SK-N-SH treated with all-trans-retinoic acid at 6 μM for 48 hours (cell line): ENCODE results near the gene B3GAT1.

Experiments
- ATAC-seq: fragments of 200-7000 bp; cut with Tn5 transposase; 3 replicates; pipeline ENCODE4 v1.9.1; 2020; ENCODE audit warnings: mild to moderate bottlenecking, moderate library complexity
- ARNTL ChIP-seq: fragments of 450-650 bp; formaldehyde crosslinking; IDR thresholded peaks from 2 replicates; pipeline ENCODE4 v1.5.0; 2020; ENCODE audit warnings: low read depth, mild to moderate bottlenecking, moderate library complexity, borderline replicate concordance
- BACH2 ChIP-seq: fragments of 250-450 bp; sonication (Bioruptor Pico); IDR thresholded peaks from 2 replicates; pipeline ENCODE4 v1.9.0; 2021; ENCODE audit warnings: mild to moderate bottlenecking, borderline replicate concordance
- CREB5 ChIP-seq: fragments of 250-450 bp; sonication (Bioruptor Pico); IDR thresholded peaks from 2 replicates; pipeline ENCODE4 v1.5.1; 2020; ENCODE audit warnings: low read depth, mild to moderate bottlenecking, moderate library complexity
- CSDC2 ChIP-seq: fragments of 250-450 bp; sonication (Bioruptor Pico); IDR thresholded peaks from 2 replicates; pipeline ENCODE4 v1.5.0; 2020; ENCODE audit warnings: mild to moderate bottlenecking, moderate library complexity
- CSRNP3 ChIP-seq: fragments of 250-450 bp; sonication (Bioruptor Pico); IDR thresholded peaks from 2 replicates; pipeline ENCODE4 v1.5.1; 2021; ENCODE audit warnings: mild to moderate bottlenecking, moderate library complexity
- ESRRG ChIP-seq: fragments of 250-450 bp; sonication (Bioruptor Pico); IDR thresholded peaks from 2 replicates; pipeline ENCODE4 v1.6.1; 2021; ENCODE audit warnings: mild to moderate bottlenecking
- GLIS3 ChIP-seq: fragments of 250-450 bp; sonication (Bioruptor Pico); IDR thresholded peaks from 2 replicates; pipeline ENCODE4 v1.5.0; 2020; ENCODE audit warnings: mild to moderate bottlenecking, moderate library complexity
- ISL1 ChIP-seq: fragments of 250-450 bp; sonication (Bioruptor Pico); IDR thresholded peaks from 2 replicates; pipeline ENCODE4 v2.1.2; 2022; ENCODE audit warnings: mild to moderate bottlenecking, moderate library complexity
- OSR1 ChIP-seq: fragments of 250-450 bp; sonication (Bioruptor Pico); IDR thresholded peaks from 2 replicates; pipeline ENCODE4 v1.8.0; 2022; ENCODE audit warnings: moderate library complexity, mild to moderate bottlenecking, inconsistent platforms
- PATZ1 ChIP-seq: fragments of 250-450 bp; sonication (Bioruptor Pico); IDR thresholded peaks from 2 replicates; pipeline ENCODE4 v1.8.0; 2020; ENCODE audit warnings: mild to moderate bottlenecking, moderate library complexity, borderline replicate concordance
- POU6F1 ChIP-seq: fragments of 250-450 bp; sonication (Bioruptor Pico); IDR thresholded peaks from 2 replicates; pipeline ENCODE4 v1.8.0; 2021; ENCODE audit warnings: low read depth, mild to moderate bottlenecking, moderate library complexity, borderline replicate concordance
- PPARA ChIP-seq: fragments of 250-450 bp; sonication (Bioruptor Pico); IDR thresholded peaks from 2 replicates; pipeline ENCODE4 v1.5.0; 2020; ENCODE audit warnings: mild to moderate bottlenecking, borderline replicate concordance
- RARB ChIP-seq: fragments of 250-450 bp; sonication (Bioruptor Pico); IDR thresholded peaks from 2 replicates; pipeline ENCODE4 v1.8.0; 2021; ENCODE audit warnings: mild to moderate bottlenecking, moderate library complexity
- SNAI2 ChIP-seq: fragments of 250-450 bp; sonication (Bioruptor Pico); IDR thresholded peaks from 2 replicates; pipeline ENCODE4 v1.5.0; 2020; ENCODE audit warnings: mild to moderate bottlenecking, moderate library complexity
- TCF4 ChIP-seq: fragments of 250-450 bp; sonication (Bioruptor Pico); IDR thresholded peaks from 2 replicates; pipeline ENCODE4 v1.8.0; 2021; ENCODE audit warnings: mild to moderate bottlenecking, moderate library complexity, borderline replicate concordance
- TOX ChIP-seq: fragments of 250-450 bp; sonication (Bioruptor Pico); IDR thresholded peaks from 2 replicates; pipeline ENCODE4 v1.8.0; 2021; ENCODE audit warnings: mild to moderate bottlenecking, moderate library complexity, borderline replicate concordance
- ZC3H10 ChIP-seq: fragments of 250-450 bp; sonication (Bioruptor Pico); IDR thresholded peaks from 2 replicates; pipeline ENCODE4 v1.5.1; 2021; ENCODE audit warnings: mild to moderate bottlenecking, moderate library complexity
- ZFP3 ChIP-seq: fragments of 250-450 bp; sonication (Bioruptor Pico); IDR thresholded peaks from 2 replicates; pipeline ENCODE4 v1.5.0; 2020; ENCODE audit warnings: mild to moderate bottlenecking, moderate library complexity
- ZFP30 ChIP-seq: fragments of 450-650 bp; formaldehyde crosslinking; IDR thresholded peaks from 2 replicates; pipeline ENCODE4 v1.5.0; 2022; ENCODE audit warnings: mild to moderate bottlenecking, moderate library complexity
- ZNF565 ChIP-seq: fragments of 450-650 bp; formaldehyde crosslinking; conservative IDR thresholded peaks from 2 replicates; pipeline ENCODE4 v1.5.0; 2020; ENCODE audit warnings: low read depth, mild to moderate bottlenecking, moderate library complexity
- ZNF70 ChIP-seq: fragments of 450-650 bp; formaldehyde crosslinking; IDR thresholded peaks from 2 replicates; pipeline ENCODE4 v1.5.0; 2020; ENCODE audit warnings: mild to moderate bottlenecking, moderate library complexity
- ZNF8 ChIP-seq: fragments of 450-650 bp; formaldehyde crosslinking; IDR thresholded peaks from 2 replicates; pipeline ENCODE4 v1.5.0; 2020; ENCODE audit warnings: mild to moderate bottlenecking, moderate library complexity

Gene B3GAT1

GRCh38 chr11:134405436-134405835, 6.6 kb downstream of the B3GAT1 start (continued):
- TF ChIP-seq CREB5 (CRISPR knock-in tag) = no peak
- no peak for TF ChIP-seq ZC3H10 (CRISPR knock-in tag)
- no peak for TF ChIP-seq CSRNP3 (CRISPR knock-in tag)
- TF ChIP-seq, all 23 proteins: peak for 0

GRCh38 chr11:134404575-134405341, 7.3 kb downstream of the B3GAT1 start:
- no peak for ATAC-seq
- TF ChIP-seq CREB5 (CRISPR knock-in tag) (no peak), GLIS3 (no peak), SNAI2 (CRISPR knock-in tag) (no peak), ZNF565 (CRISPR knock-in tag) (no peak), OSR1 (CRISPR knock-in tag) (no peak), ARNTL (CRISPR knock-in tag) (no peak), ISL1 (CRISPR knock-in tag) (no peak), ESRRG (CRISPR knock-in tag) (no peak), ZFP3 (CRISPR knock-in tag) (no peak), RARB (no peak), TOX (CRISPR knock-in tag) (no peak), CSRNP3 (CRISPR knock-in tag) (no peak)

- ATAC-seq = no peak
- TF ChIP-seq ZNF70 (CRISPR knock-in tag) (no peak), CREB5 (CRISPR knock-in tag) (no peak), PATZ1 (no peak), CSDC2 (no peak), ESRRG (CRISPR knock-in tag) (no peak), ZFP30 (no peak), GLIS3 (no peak), SNAI2 (CRISPR knock-in tag) (no peak), PPARA (no peak), RARB (no peak), ISL1 (CRISPR knock-in tag) (no peak), TOX (CRISPR knock-in tag) (no peak), CSRNP3 (CRISPR knock-in tag) (no peak), ARNTL (CRISPR knock-in tag) (no peak), ZNF8 (CRISPR knock-in tag) (no peak), ZFP3 (CRISPR knock-in tag) (no peak), BACH2 (CRISPR knock-in tag) (no peak), ZNF565 (CRISPR knock-in tag) (no peak), TCF4 (no peak), POU6F1 (CRISPR knock-in tag) (no peak)
Observed at GRCh38 chr11:134402910-134403309, 9.1 kb downstream of the B3GAT1 start.
